Testis (tissue), 3 donors: ENCODE measurements around the gene B4GALNT4. TPM values are rescaled to one million over a fixed set of nuclear protein-coding genes. Genes with fewer than 3 reads are reported as not detected.
"Not testable (repeated sequence)": the region's sequence is repeated elsewhere in the genome, so short reads cannot be mapped to it uniquely, and the experiment has no call there.

ENCODE experiments used
- DNase-seq: peaks from one replicate; pipeline ENCODE4 v3.0.0-alpha.2; 2019
- H3K27ac ChIP-seq, 2 donors: fragments of 200-600 bp; sonication (generic); one replicate each; pipeline ENCODE4 v1.5.1; 2019
- H3K27me3 ChIP-seq: fragments of 200-600 bp; sonication (generic); one replicate; pipeline ENCODE4 v1.5.1; 2019
- H3K36me3 ChIP-seq: fragments of 200-600 bp; sonication (generic); one replicate; pipeline ENCODE4 v1.5.1; 2017; ENCODE audit warnings: low read depth; ENCODE audit errors: missing control alignments
- H3K4me1 ChIP-seq: fragments of 200-600 bp; sonication (generic); one replicate; pipeline ENCODE4 v1.5.1; 2019
- H3K4me3 ChIP-seq, 2 donors: fragments of 200-600 bp; sonication (generic); one replicate each; pipeline ENCODE4 v1.5.1; 2017 to 2019
- H3K9me3 ChIP-seq: fragments of 200-600 bp; sonication (generic); one replicate; pipeline ENCODE4 v1.5.1; 2017
- CTCF ChIP-seq, 3 experiments: fragments of 450-650 bp in 2 of 3; fragments of 200-600 bp in 1 of 3; sonication (generic) in 1 of 3; IDR thresholded peaks; one replicate each; pipeline ENCODE4 v1.5.1; 2016 to 2019; ENCODE audit warnings: antibody characterized with exemption in 3 of 3, mild to moderate bottlenecking in 2 of 3, moderate library complexity in 1 of 3
- POLR2A ChIP-seq: fragments of 450-650 bp; IDR thresholded peaks from one replicate; pipeline ENCODE4 v1.6.1; 2017; ENCODE audit warnings: antibody characterized with exemption, mild to moderate bottlenecking, moderate library complexity
- WGBS, 2 donors: methylation state at CpG; one replicate each; pipeline ENCODE4 v1.1.5; 2018; 5-methylcytosine and 5-hydroxymethylcytosine counted together
- intact Hi-C: fragments of 100-400 bp; cut with DNase I; formaldehyde crosslinking; loops from one replicate; pipeline ENCODE4 v1.15.1; 2023; ENCODE audit warnings: low total_unique reads
- polyA plus RNA-seq: library from polyadenylated mRNA; stranded (reverse); fragments of 350-450 nt; fragmentation: Illumina TruSeq; extraction: RNeasy Lipid Tissue Mini Kit (QIAGEN cat#74804); gene quantifications from one replicate; pipeline ENCODE4 v1.2.3, GENCODE V29; 2014; ENCODE audit warnings: low read depth, low replicate concordance; ENCODE audit not compliant: insufficient read depth
- total RNA-seq, 2 donors: library from RNA; depleted of rRNA; stranded (reverse); fragments of >200 nt; gene quantifications; one replicate each; pipeline ENCODE4 v1.2.3, GENCODE V29; 2016

B4GALNT4 gene
- total and polyA plus RNA-seq, 3 donors from 2014 or later, result 4.3 to 10.1 (median 7.2) TPM

- 89 to 96% methylated on average over 3 to 7 of the region's 7 CpGs for WGBS, 2 donors
- TF ChIP-seq POLR2A (no peak), CTCF (IDR thresholded peaks at IDR 0.05) (no peak)
- Histone ChIP-seq H3K36me3 (no peaks in the 10 kb centered on the region), H3K27ac (no peak overlapping the region), H3K4me1 (peaks cover 11% of the 10 kb centered on the region), H3K4me3 (no peak overlapping the region), H3K9me3 (no peaks in the 10 kb centered on the region), H3K27me3 (no peaks in the 10 kb centered on the region)
- no peak for DNase-seq
- intact Hi-C loops, result no loop called here
Observed at GRCh38 chr11:409008-409599, 39.8 kb downstream of the B4GALNT4 start.

GRCh38 chr11:409600-410483, 40.5 kb downstream of the B4GALNT4 start:
- intact Hi-C loops, result no loop called here
- Histone ChIP-seq H3K27ac (no peak overlapping the region), H3K36me3 (no peaks in the 10 kb centered on the region), H3K27me3 (no peaks in the 10 kb centered on the region), H3K9me3 (no peaks in the 10 kb centered on the region), H3K4me1 (peaks cover 11% of the 10 kb centered on the region), H3K4me3 (no peak overlapping the region)
- TF ChIP-seq CTCF (IDR thresholded peaks at IDR 0.05) (no peak), POLR2A (no peak)
- WGBS, 2 donors, result 52 to 78% methylated on average over 3 to 18 of the region's 18 CpGs
- no peak for DNase-seq

- no CpG with 5 or more reads among the region's 13 CpGs for WGBS, 2 donors
- H3K36me3 ChIP-seq, intact Hi-C loops, DNase-seq, H3K9me3 ChIP-seq, H3K27me3 ChIP-seq, H3K4me3 ChIP-seq, H3K27ac ChIP-seq: not testable (repeated sequence)
- H3K4me1 ChIP-seq, result peaks cover 11% of the 10 kb centered on the region
Observed at GRCh38 chr11:410711-411110, 41.4 kb downstream of the B4GALNT4 start.

GRCh38 chr11:411520-411919, 42.2 kb downstream of the B4GALNT4 start:
- H3K27me3 ChIP-seq, H3K4me1 ChIP-seq, intact Hi-C loops, H3K9me3 ChIP-seq, H3K36me3 ChIP-seq, H3K4me3 ChIP-seq, DNase-seq, H3K27ac ChIP-seq: not testable (repeated sequence)
- 85% methylated on average over 4 of the region's 11 CpGs; no CpG with 5 or more reads in 1 of the 2 donors for WGBS, 2 donors

GRCh38 chr11:412641-413119, 43.4 kb downstream of the B4GALNT4 start:
- H3K36me3 ChIP-seq, result no peaks in the 10 kb centered on the region
- no peak overlapping the region for H3K27ac ChIP-seq
- H3K9me3 ChIP-seq, result no peaks in the 10 kb centered on the region
- H3K4me3 ChIP-seq, result no peak overlapping the region
- intact Hi-C loops, result no loop called here
- H3K27me3 ChIP-seq, result no peaks in the 10 kb centered on the region
- TF ChIP-seq CTCF (IDR thresholded peaks at IDR 0.05) (no peak), POLR2A (no peak)
- WGBS, 2 donors, result 80 to 83% methylated on average over 3 to 15 of the region's 15 CpGs
- H3K4me1 ChIP-seq, result peaks cover 3% of the 10 kb centered on the region
- no peak for DNase-seq
